ENCODE measurements around the gene UBXN1. TPM values are rescaled to one million over a fixed set of nuclear protein-coding genes. Genes with fewer than 3 reads are reported as not detected.
"Not testable (repeated sequence)": the region's sequence is repeated elsewhere in the genome, so short reads cannot be mapped to it uniquely, and the experiment has no call there.

Gene UBXN1
- total RNA-seq, 1 donor from 2014 or later = 88.9 TPM

DNA sequence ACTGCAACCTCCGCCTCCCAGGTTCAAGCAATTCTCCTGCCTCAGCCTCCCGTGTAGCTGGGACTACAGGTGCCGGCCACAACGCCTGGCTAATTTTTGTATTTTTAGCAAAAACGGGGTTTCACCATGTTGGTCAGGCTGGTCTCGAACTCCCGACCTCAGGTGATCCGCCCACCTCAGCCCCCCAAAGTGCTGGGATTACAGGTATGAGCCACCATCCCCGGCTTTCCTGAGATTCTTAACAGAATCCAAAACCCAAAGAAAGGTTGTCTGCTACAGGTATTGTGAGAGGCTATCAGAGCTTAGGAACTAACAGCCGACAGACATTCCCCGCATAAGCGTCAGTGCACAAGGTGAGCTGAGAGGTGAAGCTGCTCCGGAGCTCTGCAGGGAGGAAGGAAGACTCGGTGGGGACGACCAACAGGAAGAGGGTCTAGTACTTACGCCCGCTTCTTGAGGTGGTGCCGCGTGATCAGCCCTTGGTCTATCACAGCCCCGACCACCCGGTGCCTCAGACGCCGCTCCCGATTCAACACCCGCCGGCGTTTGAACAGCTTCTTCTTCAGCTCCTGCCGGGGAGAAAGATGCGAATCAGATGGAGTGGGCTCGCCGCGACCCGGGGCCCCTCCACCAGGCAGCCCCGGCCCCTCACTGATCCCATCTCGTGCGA lies 14.3 kb downstream of the UBXN1 start:
- ATAC-seq (peak; percentile 12), DNase-seq (ENCODE audit: missing footprints) (no peak)
- intact Hi-C loops (cut with DNase I) = loop anchor here (1.0 to 5.0 kb wide), 5 partner anchors 11 to 117 kb away; partner anchors contain the start of genes AHNAK, BSCL2, EML3 and GNG3

DNA sequence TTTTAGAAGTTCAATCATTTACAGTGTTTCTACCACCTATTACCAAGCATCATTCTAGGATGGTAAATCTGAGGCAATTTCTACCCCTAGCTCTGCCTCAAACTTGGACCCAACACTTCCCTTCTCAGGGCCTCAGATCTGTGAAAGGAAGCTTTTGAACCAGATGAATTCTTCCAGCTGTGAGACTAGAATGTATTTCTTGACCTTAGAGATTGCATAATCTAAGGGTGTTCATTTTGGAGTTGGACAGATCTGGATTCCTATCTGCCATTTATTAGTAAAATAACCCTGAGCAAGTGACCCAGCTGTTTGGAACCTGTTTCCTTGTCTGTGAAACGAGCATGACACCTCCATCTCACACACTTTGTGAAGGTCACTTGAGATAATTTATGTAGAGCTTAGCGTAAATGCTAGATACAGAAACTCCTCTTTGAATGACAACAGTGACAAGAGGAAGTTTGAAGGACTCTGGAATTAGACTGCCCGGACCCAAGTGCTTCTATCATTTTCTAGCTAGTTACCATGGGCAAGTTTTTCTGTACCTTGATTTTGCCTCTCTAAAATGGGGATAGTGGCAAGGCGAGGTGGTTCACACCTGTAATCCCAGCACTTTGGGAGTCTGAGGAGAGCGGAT lies 22.0 kb downstream of the UBXN1 start:
- no peak for DNase-seq (ENCODE audit: missing footprints)
- no peak for ATAC-seq
- intact Hi-C loops (cut with DNase I) = no loop called here

DNA sequence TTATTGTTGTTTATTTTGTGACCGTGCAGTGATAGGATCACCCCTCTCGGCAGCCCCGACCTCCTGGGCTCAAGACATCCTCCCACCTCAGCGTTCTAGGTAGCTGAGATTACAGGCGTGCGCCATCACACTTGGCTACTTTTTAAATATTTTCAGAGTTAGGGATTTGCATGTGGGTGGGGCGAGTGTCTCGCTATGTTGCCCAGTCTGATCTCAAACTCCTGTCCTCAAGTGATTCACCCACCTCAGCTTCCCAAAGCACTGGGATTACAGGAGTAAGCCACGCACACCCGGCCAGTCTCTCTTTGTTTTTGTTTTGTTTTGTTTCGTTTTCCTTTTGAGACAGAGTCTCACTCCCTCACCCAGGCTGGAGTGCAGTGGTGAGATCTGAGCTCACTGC lies 24.6 kb downstream of the UBXN1 start:
- intact Hi-C loops (cut with DNase I) = no loop called here
- no peak for DNase-seq (ENCODE audit: missing footprints)
- ATAC-seq = no peak

DNA sequence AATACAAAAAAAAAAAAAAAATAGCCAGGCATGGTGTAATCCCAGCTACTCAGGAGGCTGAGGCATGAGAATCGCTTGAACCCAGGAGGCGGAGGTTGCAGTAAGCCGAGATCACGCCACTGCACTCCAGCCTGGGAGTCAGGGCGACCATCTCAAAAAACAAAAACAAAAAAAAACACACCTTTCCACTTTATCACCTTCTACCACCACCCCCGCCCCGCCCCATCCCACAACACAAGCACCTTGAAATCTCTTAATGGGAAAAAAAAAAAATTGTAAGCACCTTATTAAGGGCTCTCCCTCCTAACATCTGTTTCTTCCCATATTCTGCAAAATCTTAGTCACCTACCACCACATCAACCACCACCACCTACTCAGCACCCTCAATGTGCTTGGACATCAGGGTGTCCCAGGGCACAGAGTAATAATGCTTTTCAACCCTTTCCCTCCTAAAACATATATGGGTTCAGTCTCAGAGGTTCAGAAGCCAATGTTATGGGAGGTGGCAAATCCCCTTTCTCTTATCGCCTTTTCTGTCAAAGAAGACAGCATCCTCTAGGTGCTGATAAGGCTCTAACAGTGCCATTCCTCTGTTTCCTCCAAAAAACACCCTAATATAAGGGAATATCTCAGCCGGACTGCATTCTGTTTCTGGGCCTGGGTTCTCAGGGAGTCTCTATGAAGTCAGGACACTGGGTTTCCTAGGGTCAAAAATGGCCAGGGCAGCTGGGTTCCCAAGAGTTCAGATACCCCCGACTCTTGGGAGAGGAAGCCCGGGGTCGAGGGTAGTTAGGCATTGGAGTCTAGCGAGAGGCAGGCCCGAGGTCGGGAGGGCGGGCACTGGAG lies 26.5 kb downstream of the UBXN1 start:
- ATAC-seq (no peak), DNase-seq (ENCODE audit: missing footprints) (no peak)
- intact Hi-C loops (cut with DNase I) = loop anchor here (1.0 kb wide), 1 partner anchor 13 kb away; the partner anchor contains the start of genes C11orf98 and CSKMT

DNA sequence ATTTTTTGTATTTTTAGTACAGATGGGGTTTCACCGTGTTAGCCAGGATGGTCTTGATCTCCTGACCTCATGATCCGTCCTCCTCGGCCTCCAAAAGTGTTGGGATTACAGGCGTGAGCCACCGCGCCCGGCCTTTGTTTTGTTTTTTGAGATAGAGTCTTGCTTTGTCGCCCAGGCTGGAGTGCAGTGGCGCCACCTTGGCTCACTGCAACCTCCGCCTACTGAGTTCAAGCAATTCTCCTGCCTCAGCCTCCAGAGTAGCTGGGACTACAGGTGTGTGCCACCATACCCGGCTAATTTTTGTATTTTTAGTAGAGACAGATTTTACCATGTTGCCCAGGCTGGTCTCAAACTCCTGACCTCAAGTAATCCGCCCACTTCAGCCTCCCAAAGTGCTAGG lies 28.6 kb downstream of the UBXN1 start:
- ATAC-seq; DNase-seq (ENCODE audit: missing footprints); intact Hi-C loops (cut with DNase I): not testable (repeated sequence)

DNA sequence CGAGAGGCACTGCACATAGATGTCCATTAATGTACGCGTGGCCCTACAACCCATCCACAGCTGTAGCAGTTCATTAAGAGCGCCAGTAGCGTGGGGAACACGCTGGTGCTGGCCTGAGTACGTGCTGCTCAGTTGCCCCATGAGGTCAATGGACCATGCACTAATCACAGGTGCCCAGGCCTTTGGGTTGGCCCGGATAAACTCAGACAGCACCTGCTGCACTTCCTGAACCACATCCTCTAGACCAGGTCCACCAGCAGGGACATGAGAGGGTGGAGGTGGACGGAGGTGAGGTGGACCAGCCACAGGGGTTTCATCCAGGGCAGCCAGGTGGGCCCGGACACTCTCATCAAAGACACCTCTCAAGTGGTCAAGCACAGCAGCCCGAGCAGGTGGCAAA lies 29.4 kb downstream of the UBXN1 start:
- intact Hi-C loops (cut with DNase I) = no loop called here
- no peak for DNase-seq (ENCODE audit: missing footprints)

DNA sequence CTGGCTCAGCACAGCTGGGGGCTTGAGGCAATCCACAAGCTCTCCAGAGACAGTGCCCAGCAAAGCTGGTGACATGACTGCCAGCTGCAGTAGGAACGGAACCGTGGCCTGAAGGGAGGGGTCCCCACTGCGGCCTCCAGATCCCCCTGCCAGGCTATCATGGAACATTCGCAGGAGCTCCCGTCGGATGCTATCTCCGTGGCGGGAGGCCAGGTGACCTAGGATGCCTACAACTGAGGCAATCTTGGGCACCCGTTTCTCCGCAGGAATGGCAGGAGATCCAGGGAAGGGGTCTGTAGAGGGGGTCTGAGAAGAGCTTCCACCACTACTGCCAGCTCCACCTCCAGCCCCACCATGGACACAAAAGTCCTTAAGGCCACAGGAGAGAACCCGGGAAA lies 29.9 kb downstream of the UBXN1 start:
- DNase-seq (ENCODE audit: missing footprints) (no peak), ATAC-seq (no peak)
- intact Hi-C loops (cut with DNase I) = no loop called here

More for the DNA sequence above, 29.4 kb downstream of the UBXN1 start:
- no peak for ATAC-seq

DNA sequence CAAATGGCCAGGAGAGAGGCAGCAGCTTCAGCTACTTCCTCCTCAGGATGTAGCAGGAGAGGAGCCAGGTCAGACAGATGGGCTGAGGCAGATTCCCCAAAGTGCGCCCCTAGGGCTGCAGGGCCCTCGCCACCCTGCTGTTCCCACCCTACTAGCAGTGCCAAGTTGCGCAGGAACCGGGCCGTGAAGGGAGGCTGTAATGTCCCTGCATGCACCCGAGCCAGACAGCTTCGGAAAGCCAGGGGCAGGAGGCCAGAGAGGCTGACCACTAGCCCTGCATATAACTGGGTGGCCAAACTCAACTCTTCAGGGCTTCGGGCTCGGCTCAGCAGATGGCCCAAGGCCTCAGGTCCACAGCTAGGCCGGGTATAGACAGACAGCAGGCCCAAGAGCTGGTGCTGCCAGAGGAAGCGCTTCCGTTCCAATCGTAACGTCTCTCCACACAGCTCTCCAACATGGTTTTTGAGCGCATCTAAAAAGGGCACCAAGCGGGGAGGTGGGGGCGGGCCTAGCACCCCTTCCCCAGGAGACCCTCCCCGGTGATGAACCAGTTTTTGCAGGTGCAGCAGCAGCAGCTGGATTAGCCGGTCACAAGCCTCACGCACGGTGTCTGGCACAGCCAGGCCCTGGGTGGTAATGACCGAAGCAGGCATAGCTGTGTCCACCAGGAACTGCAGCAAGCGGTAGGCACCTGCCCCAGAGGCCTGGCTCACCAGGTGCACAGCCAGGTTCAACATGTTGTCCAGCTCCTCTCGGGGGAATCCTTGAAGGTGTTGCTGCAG lies 30.5 kb downstream of the UBXN1 start:
- DNase-seq (ENCODE audit: missing footprints) = no peak

DNA sequence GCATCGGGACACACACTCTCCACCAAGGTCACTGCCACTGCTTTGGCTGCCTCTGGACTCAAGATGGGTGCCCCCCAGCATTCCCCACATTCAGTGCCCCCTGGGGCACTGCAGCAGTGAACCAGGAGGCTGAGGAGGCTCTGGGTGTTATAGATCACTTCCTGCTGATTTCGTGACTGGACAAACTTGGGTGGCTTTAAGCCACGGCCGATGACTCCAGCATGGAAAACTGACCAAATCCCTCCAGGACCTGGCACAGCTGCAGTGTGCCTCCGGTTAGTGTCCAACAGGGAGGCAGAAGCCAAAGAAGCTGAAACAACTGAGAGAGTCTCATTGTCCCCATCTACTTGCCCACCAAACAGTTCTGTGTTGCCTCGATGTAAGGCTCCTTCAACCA lies 31.3 kb downstream of the UBXN1 start:
- intact Hi-C loops (cut with DNase I) = no loop called here
- no peak for DNase-seq (ENCODE audit: missing footprints)

More for the DNA sequence above, 30.5 kb downstream of the UBXN1 start:
- intact Hi-C loops (cut with DNase I) = no loop called here
- no peak for ATAC-seq

DNA sequence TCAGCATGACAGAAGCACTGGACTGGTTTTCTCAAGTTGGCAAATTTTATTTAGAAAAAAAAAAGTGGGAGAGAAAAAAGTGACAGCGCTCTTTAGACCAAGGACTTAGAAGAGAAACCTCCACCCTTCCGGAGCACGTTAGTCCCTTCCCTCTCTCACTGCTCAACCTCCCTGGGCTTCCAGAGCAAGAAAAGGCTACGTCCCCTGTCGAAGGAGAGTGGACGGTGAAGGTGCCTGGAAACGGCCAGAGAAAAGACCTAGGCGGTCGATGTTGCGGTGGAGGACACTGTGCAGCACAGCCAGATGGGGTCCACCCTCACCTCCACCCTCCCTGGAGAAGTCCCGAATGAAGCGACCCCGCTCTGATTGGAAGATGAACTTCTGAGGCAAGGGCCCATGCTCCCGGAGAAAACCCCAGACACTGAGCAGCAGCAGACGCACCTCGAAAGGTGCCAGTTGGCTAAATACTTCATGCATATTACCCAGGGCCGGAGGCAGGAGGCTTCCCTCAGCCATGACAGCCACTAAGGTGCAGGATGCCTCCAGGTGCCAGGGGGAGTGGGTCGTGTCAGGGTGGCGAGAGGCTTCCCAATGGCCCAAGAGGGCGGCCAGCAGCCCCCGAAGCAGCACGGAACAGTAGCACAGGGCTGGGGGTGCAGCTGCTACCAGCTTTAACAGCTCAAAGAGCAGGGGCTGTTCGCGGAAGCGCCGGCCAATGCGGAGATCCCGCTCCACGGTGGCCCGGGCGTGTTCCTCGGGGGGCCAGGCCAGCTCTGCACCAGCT lies 31.9 kb downstream of the UBXN1 start:
- intact Hi-C loops (cut with DNase I) = no loop called here
- ATAC-seq = no peak
- DNase-seq (ENCODE audit: missing footprints) = no peak

More for the DNA sequence above, 31.3 kb downstream of the UBXN1 start:
- ATAC-seq = no peak

DNA sequence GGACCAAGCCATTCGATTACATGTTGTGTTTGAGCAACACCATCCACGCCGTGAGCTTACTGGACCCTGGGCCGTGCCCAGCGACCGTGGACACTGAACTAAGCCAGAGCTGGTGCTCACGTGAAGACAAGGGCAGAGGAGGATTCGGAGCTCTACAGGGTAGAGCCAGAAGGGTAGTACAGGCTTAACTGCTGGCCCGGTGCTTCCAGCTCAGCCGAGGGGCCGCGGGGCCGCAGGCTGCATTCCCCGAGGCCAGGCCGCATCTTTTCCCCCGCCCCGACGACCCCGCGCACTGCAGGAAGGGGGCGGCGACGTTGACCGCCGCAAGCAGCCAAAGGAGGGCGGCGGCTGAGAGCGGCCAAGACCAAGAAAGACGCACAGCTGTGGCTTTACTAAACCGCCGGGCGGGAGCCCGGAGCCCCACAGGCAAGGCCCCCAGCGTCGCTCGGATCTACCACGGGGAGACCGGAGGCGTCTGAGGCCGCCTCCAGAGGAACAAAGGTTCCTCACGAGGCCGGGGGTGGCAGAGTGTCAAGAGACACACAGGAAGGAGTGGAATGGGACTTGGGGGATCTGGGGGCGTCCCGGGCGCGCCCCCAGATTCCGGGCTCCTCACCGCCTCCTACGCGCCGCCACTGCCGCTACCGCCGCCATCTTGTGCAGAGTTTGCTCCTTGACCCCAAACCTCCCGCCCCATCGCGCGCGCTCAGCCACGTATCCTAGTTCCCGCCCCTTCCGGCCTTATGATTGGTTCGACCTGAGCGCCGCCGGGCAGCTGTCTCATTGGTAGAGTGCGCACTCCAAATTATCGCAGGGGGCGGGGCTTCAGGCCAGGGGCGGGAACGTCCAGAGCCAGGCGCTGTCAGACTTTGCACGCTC lies 32.7 kb downstream of the UBXN1 start, which contains the start of gene GANAB:
GANAB (minus strand) TSS at position 668 of the 879 bp plus-strand sequence; CDS start at position 654, 14 bp downstream.
- intact Hi-C loops (cut with DNase I) = loop anchor here (2.0 kb wide), 1 partner anchor 23 kb away; no protein-coding TSS in a partner anchor
- ATAC-seq (peak; percentile 98), DNase-seq (ENCODE audit: missing footprints) (peak; percentile 100)

DNA sequence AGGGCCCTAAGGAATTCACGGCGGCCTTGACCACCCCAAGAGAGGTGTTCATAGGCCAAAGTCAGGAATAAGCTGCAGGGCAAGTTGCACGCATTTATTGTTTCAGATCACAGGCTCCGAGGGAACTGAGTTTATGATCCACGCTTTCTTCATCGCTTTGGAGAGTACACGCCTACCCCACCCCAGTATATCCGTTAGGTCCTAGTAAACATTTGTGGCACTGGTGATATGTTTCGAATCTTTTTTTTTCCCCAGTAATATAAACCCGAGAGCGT lies 33.3 kb downstream of the UBXN1 start:
- DNase-seq (ENCODE audit: missing footprints) (no peak), ATAC-seq (no peak)
- intact Hi-C loops (cut with DNase I) = loop anchor here (2.0 kb wide), 1 partner anchor 23 kb away; no protein-coding TSS in a partner anchor

DNA sequence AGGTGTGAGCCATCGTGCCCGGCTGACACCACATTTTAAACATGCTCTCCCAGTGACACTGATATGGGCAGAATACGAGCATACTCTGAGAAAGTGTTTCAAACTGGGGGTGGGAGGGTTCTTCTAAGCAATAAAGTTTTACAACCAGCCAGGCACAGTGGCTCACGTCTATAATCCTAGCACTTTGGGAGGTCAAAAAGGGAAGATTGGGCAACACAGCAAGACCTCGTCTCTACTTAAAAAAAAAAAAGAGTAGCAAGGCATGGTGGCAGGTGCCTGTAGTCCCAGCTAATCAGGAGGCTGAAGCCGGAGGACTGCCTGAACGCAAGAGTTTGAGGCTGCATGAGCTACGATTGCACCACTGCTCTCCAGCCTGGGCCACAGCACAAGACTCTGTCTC lies 34.7 kb downstream of the UBXN1 start:
- DNase-seq (ENCODE audit: missing footprints) (no peak), ATAC-seq (no peak)
- intact Hi-C loops (cut with DNase I) = loop anchor here (2.0 kb wide), 1 partner anchor 21 kb away; no protein-coding TSS in a partner anchor

DNA sequence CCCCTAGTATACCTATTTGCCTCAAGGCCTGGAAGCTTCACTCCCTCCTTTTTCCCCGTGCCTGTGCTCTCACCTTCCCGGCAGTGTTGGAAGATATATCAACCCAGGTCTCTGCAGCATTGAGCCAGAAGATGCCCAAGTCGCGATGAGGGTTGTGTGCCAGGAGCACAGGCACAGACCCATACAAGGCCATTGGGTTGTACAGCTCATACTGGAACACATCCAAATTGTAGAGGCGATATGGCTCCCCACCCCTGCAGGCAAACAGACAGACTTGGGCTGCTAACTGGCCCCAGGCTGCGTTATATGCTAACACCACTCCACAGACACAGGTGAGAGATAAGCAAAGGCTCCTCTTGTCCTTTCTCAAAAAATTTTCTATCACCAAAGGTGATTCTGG lies 46.4 kb downstream of the UBXN1 start:
- intact Hi-C loops (cut with DNase I) = no loop called here
- no peak for ATAC-seq
- DNase-seq (ENCODE audit: missing footprints) = no peak

DNA sequence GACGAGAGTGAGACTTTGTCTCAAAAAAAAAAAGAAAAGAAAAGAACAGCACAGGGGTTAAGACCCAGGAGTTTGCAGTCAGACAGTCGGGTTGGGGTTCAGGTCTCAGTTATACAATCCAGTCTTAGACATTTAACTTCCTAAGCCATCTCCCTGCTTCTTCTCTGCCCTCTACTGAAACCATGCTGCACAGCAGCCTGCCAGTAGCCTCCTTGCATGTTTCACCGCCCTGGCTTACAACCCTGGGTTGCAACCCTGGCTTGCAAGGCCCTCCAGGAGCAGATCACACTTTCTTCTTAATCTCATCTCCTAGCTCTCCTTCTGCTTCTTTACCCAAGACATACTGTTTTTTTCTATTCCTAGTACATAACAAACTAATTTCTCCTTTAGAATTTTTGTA lies 51.2 kb downstream of the UBXN1 start:
- intact Hi-C loops (cut with DNase I) = no loop called here
- no peak for DNase-seq (ENCODE audit: missing footprints)
- ATAC-seq = no peak
